HG02759 (cell line): ENCODE measurements around the gene GSTA3.
"Not testable (repeated sequence)": the region's sequence is repeated elsewhere in the genome, so short reads cannot be mapped to it uniquely, and the experiment has no call there.

Source experiments
- ATAC-seq: cut with Tn5 transposase; IDR thresholded peaks from one replicate; pipeline ENCODE4 v1.9.1; 2021; ENCODE audit warnings: mild to moderate bottlenecking, moderate library complexity; ENCODE audit not compliant: unreplicated experiment

GSTA3 gene

GRCh38 chr6:52909531-52909930, at the start of gene GSTA3:
TSS of gene GSTA3 (minus strand) at chr6:52909698. CDS start at chr6:52905834, 3,864 bp downstream.
- ATAC-seq: no peak

- no peak for ATAC-seq
Measured at GRCh38 chr6:52958546-52959255, 49.2 kb upstream of the GSTA3 start.

GRCh38 chr6:52955871-52956270, 46.4 kb upstream of the GSTA3 start:
- no peak for ATAC-seq

- ATAC-seq: no peak
Measured at GRCh38 chr6:52953911-52954839, 44.7 kb upstream of the GSTA3 start.

GRCh38 chr6:52946306-52946705, 36.8 kb upstream of the GSTA3 start:
- no peak for ATAC-seq

- not testable (repeated sequence) for ATAC-seq
Measured at GRCh38 chr6:52942821-52943220, 33.3 kb upstream of the GSTA3 start.

- no peak for ATAC-seq
Measured at GRCh38 chr6:52942221-52942620, 32.7 kb upstream of the GSTA3 start.

- no peak for ATAC-seq
Measured at GRCh38 chr6:52937908-52938307, 28.4 kb upstream of the GSTA3 start.

- no peak for ATAC-seq
Measured at GRCh38 chr6:52933778-52934177, 24.3 kb upstream of the GSTA3 start.

GRCh38 chr6:52931351-52931750, 21.9 kb upstream of the GSTA3 start:
- ATAC-seq: no peak

- no peak for ATAC-seq
Measured at GRCh38 chr6:52929321-52930164, 20.0 kb upstream of the GSTA3 start.

- no peak for ATAC-seq
Measured at GRCh38 chr6:52927451-52927850, 18.0 kb upstream of the GSTA3 start.

GRCh38 chr6:52925919-52926792, 16.7 kb upstream of the GSTA3 start:
- ATAC-seq: no peak

GRCh38 chr6:52925042-52925441, 15.5 kb upstream of the GSTA3 start:
- no peak for ATAC-seq

- ATAC-seq: not testable (repeated sequence)
Measured at GRCh38 chr6:52923689-52924088, 14.2 kb upstream of the GSTA3 start.

- ATAC-seq: no peak
Measured at GRCh38 chr6:52922161-52922560, 12.7 kb upstream of the GSTA3 start.

- no peak for ATAC-seq
Measured at GRCh38 chr6:52921743-52922142, 12.2 kb upstream of the GSTA3 start.

- ATAC-seq: not testable (repeated sequence)
Measured at GRCh38 chr6:52919511-52919910, 10.0 kb upstream of the GSTA3 start.

GRCh38 chr6:52918771-52919170, 9.3 kb upstream of the GSTA3 start:
- not testable (repeated sequence) for ATAC-seq
